Osteoblast (primary cell): ENCODE results near the gene RWDD2A. TPM values are rescaled to one million over a fixed set of nuclear protein-coding genes. Genes with fewer than 3 reads are reported as not detected.

Source experiments
- DNase-seq: peaks from one replicate; pipeline ENCODE4 v3.0.0; 2011; ENCODE audit warnings: low spot score, mixed read lengths; ENCODE audit not compliant: insufficient read length; ENCODE audit errors: missing footprints
- H2AFZ ChIP-seq: 2 replicates; pipeline ENCODE4 v1.6.0; 2011; ENCODE audit warnings: mild to moderate bottlenecking, low read length
- H3K27ac ChIP-seq: 2 replicates; pipeline ENCODE4 v1.5.1; 2011; ENCODE audit warnings: mild to moderate bottlenecking, low read depth, low read length, moderate library complexity
- H3K27me3 ChIP-seq: 2 replicates; pipeline ENCODE4 v1.6.0; 2012; ENCODE audit warnings: mild to moderate bottlenecking, control low read depth, inconsistent platforms, low read length, moderate library complexity; ENCODE audit not compliant: insufficient read depth
- H3K36me3 ChIP-seq: 2 replicates; pipeline ENCODE4 v1.5.1; 2011; ENCODE audit warnings: mild to moderate bottlenecking, low read length, control low read depth, moderate library complexity; ENCODE audit not compliant: insufficient read depth
- H3K4me1 ChIP-seq: 2 replicates; pipeline ENCODE4 v1.5.1; 2011; ENCODE audit warnings: mild to moderate bottlenecking, low read length, control low read depth, moderate library complexity; ENCODE audit not compliant: insufficient read depth
- H3K4me2 ChIP-seq: 2 replicates; pipeline ENCODE4 v1.6.0; 2011; ENCODE audit warnings: mild to moderate bottlenecking, low read length; ENCODE audit not compliant: insufficient read depth
- H3K4me3 ChIP-seq: fragments of 200-600 bp; sonication (generic); 3 replicates; pipeline ENCODE4 v1.5.1; 2012; ENCODE audit warnings: mild to moderate bottlenecking, low read length, inconsistent platforms; ENCODE audit not compliant: insufficient read depth
- H3K79me2 ChIP-seq: 2 replicates; pipeline ENCODE4 v1.6.0; 2012; ENCODE audit warnings: mild to moderate bottlenecking, low read length, control low read depth, inconsistent platforms; ENCODE audit not compliant: insufficient read depth
- H3K9me3 ChIP-seq: 2 replicates; pipeline ENCODE4 v1.5.1; 2011; ENCODE audit warnings: low read depth, low read length, control low read depth
- H4K20me1 ChIP-seq: 2 replicates; pipeline ENCODE4 v1.6.0; 2012; ENCODE audit warnings: mild to moderate bottlenecking, low read length, control low read depth; ENCODE audit not compliant: insufficient read depth
- total RNA-seq: library from RNA; depleted of rRNA; stranded (reverse); fragments of >200 nt; gene quantifications from 2 replicates; pipeline ENCODE4 v1.2.3, GENCODE V29; 2012
- TF ChIP-seq, protein P1 (sequence below): IDR thresholded peaks from 2 replicates; pipeline ENCODE4 v1.5.1; 2011; ENCODE audit warnings: mild to moderate bottlenecking, low read depth, low read length, moderate library complexity; ENCODE audit errors: extremely low read depth

Gene RWDD2A
- total RNA-seq, 1 donor: 5.4 TPM

- Histone ChIP-seq H3K27me3 (no peaks in the 10 kb centered on the region), H3K9me3 (no peaks in the 10 kb centered on the region), H3K4me2 (no peak overlapping the region), H3K36me3 (peaks cover 31% of the 10 kb centered on the region), H3K4me3 (no peak overlapping the region), H3K79me2 (no peaks in the 10 kb centered on the region), H4K20me1 (no peaks in the 10 kb centered on the region), H3K4me1 (peaks cover 4% of the 10 kb centered on the region), H2AFZ (no peak overlapping the region), H3K27ac (no peak overlapping the region)
- DNase-seq: no peak
- TF ChIP-seq, protein P1, sequence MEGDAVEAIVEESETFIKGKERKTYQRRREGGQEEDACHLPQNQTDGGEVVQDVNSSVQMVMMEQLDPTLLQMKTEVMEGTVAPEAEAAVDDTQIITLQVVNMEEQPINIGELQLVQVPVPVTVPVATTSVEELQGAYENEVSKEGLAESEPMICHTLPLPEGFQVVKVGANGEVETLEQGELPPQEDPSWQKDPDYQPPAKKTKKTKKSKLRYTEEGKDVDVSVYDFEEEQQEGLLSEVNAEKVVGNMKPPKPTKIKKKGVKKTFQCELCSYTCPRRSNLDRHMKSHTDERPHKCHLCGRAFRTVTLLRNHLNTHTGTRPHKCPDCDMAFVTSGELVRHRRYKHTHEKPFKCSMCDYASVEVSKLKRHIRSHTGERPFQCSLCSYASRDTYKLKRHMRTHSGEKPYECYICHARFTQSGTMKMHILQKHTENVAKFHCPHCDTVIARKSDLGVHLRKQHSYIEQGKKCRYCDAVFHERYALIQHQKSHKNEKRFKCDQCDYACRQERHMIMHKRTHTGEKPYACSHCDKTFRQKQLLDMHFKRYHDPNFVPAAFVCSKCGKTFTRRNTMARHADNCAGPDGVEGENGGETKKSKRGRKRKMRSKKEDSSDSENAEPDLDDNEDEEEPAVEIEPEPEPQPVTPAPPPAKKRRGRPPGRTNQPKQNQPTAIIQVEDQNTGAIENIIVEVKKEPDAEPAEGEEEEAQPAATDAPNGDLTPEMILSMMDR: no peak
These were observed 37.4 kb upstream of the RWDD2A start for GRCh38 chr6:83155794-83156193.

DNA sequence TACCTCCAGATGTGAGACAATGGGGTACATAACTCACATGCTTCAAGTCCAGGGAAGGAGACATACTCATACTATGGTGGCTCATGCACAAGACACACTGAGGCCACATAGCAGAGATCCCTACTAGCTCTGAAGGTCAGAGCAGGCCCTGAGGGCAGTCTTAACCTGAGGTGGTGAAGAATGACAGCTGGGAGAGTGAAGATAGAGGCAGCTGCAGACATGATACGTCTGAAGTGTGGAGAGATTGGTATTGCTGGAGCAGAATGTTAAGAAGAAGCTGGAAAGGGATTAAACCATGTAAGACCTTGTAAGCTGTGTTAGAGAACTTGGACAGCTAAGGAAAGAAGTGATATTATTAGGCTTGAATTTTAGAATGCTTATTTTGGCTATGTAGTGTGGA, 33.0 kb upstream of the RWDD2A start:
- no peak overlapping the region for H3K4me2 ChIP-seq
- DNase-seq: no peak

GRCh38 chr6:83167726-83168278, 25.4 kb upstream of the RWDD2A start:
- Histone ChIP-seq H4K20me1 (no peaks in the 10 kb centered on the region), H3K27ac (no peak overlapping the region), H3K9me3 (no peaks in the 10 kb centered on the region), H3K36me3 (peaks cover 77% of the 10 kb centered on the region), H3K4me1 (no peaks in the 10 kb centered on the region), H3K27me3 (no peaks in the 10 kb centered on the region), H3K4me2 (no peak overlapping the region), H3K4me3 (no peak overlapping the region), H3K79me2 (no peaks in the 10 kb centered on the region), H2AFZ (no peak overlapping the region)
- TF ChIP-seq, protein P1: no peak
- no peak for DNase-seq

More for the DNA sequence above, 33.0 kb upstream of the RWDD2A start:
- Histone ChIP-seq H3K27me3 (no peaks in the 10 kb centered on the region), H3K27ac (no peak overlapping the region), H4K20me1 (no peaks in the 10 kb centered on the region), H3K36me3 (peaks cover 26% of the 10 kb centered on the region), H2AFZ (no peak overlapping the region), H3K4me1 (no peaks in the 10 kb centered on the region), H3K4me3 (no peak overlapping the region), H3K79me2 (no peaks in the 10 kb centered on the region), H3K9me3 (no peaks in the 10 kb centered on the region)
- TF ChIP-seq, protein P1: no peak

- no peaks in the 10 kb centered on the region for H3K4me1 ChIP-seq
- TF ChIP-seq, protein P1: no peak
- H3K27me3 ChIP-seq: no peaks in the 10 kb centered on the region
- H3K4me2 ChIP-seq: no peak overlapping the region
- no peak overlapping the region for H3K27ac ChIP-seq
- H4K20me1 ChIP-seq: no peaks in the 10 kb centered on the region
- DNase-seq: no peak
- H3K79me2 ChIP-seq: no peaks in the 10 kb centered on the region
- no peak overlapping the region for H3K4me3 ChIP-seq
- no peak overlapping the region for H2AFZ ChIP-seq
- no peaks in the 10 kb centered on the region for H3K9me3 ChIP-seq
- H3K36me3 ChIP-seq: peaks cover 85% of the 10 kb centered on the region
These were observed 24.6 kb upstream of the RWDD2A start for GRCh38 chr6:83168556-83168955.
